NCI-H446 (cell line): ENCODE data around the gene TP73.

Experiments
- DNase-seq, 2 experiments: peaks; one replicate each; lab custom pipeline; 2025; lab: John Stamatoyannopoulos, UW

Gene TP73

DNA sequence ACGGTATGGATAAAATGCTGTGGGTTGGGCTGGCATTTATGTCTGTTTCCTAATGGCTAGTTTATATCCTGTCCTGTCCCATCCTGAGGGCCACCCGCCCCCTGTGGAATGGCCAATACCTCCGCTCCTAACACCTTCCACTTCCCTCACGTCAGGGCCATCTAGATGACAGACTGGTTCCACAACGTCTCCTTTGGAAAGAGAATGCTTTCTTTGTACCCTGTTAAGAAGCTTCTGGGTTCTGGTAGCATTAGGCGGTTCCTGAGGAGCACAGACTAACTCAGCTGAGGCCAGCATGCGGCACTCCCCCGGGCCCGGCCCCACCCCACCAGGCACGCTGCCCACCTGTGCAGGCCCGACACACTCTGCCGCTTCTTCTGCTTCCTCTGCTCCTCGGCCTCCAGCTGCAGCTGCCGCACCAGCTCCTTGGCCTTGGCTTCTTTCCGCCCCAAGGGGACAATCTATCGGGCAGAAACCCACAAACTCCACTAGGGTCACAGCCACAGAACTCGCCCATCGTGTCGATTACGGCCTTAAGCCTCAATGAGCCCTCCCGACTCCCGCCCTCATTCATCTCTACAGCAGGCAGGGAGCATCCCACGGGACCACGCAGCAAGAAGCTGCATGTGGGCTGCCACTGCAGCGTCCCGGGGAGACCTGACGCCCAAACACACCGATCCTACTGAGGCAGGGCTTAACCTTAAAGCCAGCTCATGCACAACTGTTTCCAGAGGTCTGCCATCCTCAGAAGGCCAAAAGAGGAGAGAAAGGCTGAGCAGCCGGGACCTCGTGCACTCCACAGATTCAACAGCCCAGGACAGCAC, 131.5 kb downstream of the TP73 start:
- no peak for DNase-seq

DNA sequence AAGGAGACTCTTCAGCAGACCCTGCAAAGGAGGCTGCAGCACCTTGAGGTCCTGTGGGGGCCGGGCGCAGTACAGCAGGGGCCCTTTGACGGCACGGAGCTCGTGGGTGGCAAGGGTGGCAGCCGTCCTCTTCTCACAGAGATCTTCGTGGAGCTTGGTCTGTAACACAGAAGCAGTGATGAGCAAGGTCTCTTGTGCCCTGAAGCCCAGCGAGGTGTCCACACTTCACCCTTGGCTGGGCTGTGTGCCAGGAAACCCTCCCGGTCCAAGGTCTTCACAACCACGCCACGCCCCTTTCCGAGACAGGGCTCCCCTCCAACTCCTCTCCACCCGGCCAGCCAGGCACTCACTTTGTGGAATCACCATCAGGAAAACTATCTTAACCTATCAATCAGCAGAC, 132.7 kb downstream of the TP73 start:
- DNase-seq: no peak

DNA sequence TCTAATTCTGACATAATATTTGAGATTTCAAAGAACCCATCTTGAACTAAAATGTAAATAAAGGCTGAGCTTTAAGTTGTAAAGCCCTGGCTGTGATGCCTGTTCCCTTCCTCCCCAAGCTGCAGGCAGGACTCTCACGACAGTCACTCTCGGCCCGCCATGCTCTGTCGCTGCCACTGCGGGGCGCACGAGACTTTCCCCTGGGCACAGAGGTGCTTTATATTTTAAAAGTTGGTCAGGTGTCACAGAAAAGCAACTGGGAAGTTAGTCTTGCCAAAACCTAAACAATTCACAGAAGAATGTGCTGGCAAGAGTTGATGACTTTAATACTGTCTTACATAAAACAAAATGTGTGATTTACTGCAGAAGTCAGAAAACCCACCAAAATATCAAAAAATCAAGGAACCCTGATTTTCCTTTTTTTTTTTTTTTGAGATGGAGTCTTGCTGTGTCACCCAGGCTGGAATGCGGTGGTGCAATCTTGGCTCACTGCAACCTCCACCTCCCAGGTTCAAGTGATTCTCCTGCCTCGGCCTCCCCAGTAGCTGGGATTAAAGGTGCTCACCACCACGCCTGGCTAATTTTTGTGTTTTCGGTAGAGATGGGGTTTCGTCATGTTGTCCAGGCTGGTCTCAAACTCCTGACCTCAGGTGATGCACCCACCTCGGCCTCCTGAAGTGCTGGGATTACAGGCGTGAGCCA, 133.3 kb downstream of the TP73 start:
- no peak for DNase-seq
